SK-N-SH (cell line): ENCODE measurements around the gene ENKUR. TPM values are rescaled to one million over a fixed set of nuclear protein-coding genes. Genes with fewer than 3 reads are reported as not detected.

Source experiments
- CTCF ChIA-PET: fragments of 300-600, 350-600 bp; formaldehyde crosslinking; extraction: SDS; loops from one replicate; lab custom pipeline; 2021; lab: Yijun Ruan, JAX
- POLR2A ChIA-PET: fragments of 350-600 bp; sonication (Branson Sonifier 250); formaldehyde crosslinking; extraction: SDS; loops from one replicate; lab custom pipeline; 2020; ENCODE audit warnings: antibody characterized with exemption, inconsistent platforms; lab: Yijun Ruan, JAX
- DNase-seq: peaks from one replicate; pipeline ENCODE4 v3.0.0; 2012
- H2AFZ ChIP-seq: fragments of 200-600 bp; sonication (generic); 2 replicates; pipeline ENCODE4 v1.8.1; 2016; ENCODE audit warnings: antibody characterized with exemption, mild to moderate bottlenecking, low read depth
- H3F3A ChIP-seq: fragments of 200-600 bp; sonication (generic); replicated peaks from 2 replicates; pipeline ENCODE3; 2016; ENCODE audit warnings: antibody characterized with exemption, mild to moderate bottlenecking; ENCODE audit not compliant: insufficient read depth
- H3K27ac ChIP-seq, 2 experiments: fragments of 200-500 bp in 1 of 2; fragments of 200-600 bp in 1 of 2; sonication (Bioruptor generic) in 1 of 2; sonication (generic), shearing (Covaris generic) in 1 of 2; 2 replicates each; pipeline versions ENCODE4 v1.5.1 to v1.6.1; 2014 to 2016; ENCODE audit warnings: low read depth in 2 of 2, inconsistent platforms in 1 of 2, low read length in 1 of 2, mild to moderate bottlenecking in 1 of 2, mixed read lengths in 1 of 2
- H3K27me3 ChIP-seq: fragments of 200-600 bp; sonication (generic), shearing (Covaris generic); 2 replicates; pipeline ENCODE4 v1.6.1; 2016; ENCODE audit warnings: mixed run types; ENCODE audit not compliant: insufficient read depth
- H3K36me3 ChIP-seq, 2 experiments: fragments of 200-500 bp in 1 of 2; fragments of 200-600 bp in 1 of 2; sonication (Bioruptor generic) in 1 of 2; sonication (generic) in 1 of 2; replicated peaks in 1 of 2; 2 replicates each; pipeline versions ENCODE3 to v1.5.1; 2014 to 2016; ENCODE audit warnings: low read length in 1 of 2, mild to moderate bottlenecking in 1 of 2; ENCODE audit not compliant: insufficient read depth in 2 of 2, control insufficient read depth in 1 of 2
- H3K4me1 ChIP-seq, 2 experiments: fragments of 200-500 bp in 1 of 2; fragments of 200-600 bp in 1 of 2; sonication (Bioruptor generic) in 1 of 2; sonication (generic), shearing (Covaris generic) in 1 of 2; 2 replicates each; pipeline versions ENCODE4 v1.5.1 to v1.6.1; 2014 to 2016; ENCODE audit warnings: low read depth in 1 of 2, low read length in 1 of 2, mixed run types in 1 of 2; ENCODE audit not compliant: insufficient read depth in 2 of 2, control insufficient read depth in 1 of 2
- H3K4me2 ChIP-seq: fragments of 200-600 bp; sonication (generic), shearing (Covaris generic); 2 replicates; pipeline ENCODE4 v1.6.1; 2017; ENCODE audit warnings: mixed run types
- H3K4me3 ChIP-seq, 2 experiments: fragments of 200-500 bp in 1 of 2; fragments of 200-600 bp in 1 of 2; sonication (Bioruptor generic) in 1 of 2; sonication (generic), shearing (Covaris generic) in 1 of 2; 2 replicates each; pipeline versions ENCODE4 v1.5.1 to v1.8.1; 2014 to 2016; ENCODE audit warnings: low read depth in 2 of 2, inconsistent platforms in 1 of 2, low read length in 1 of 2, mild to moderate bottlenecking in 1 of 2, mixed read lengths in 1 of 2, moderate library complexity in 1 of 2
- H3K79me2 ChIP-seq: fragments of 200-600 bp; sonication (generic); 2 replicates; pipeline ENCODE4 v1.8.1; 2017; ENCODE audit warnings: mild to moderate bottlenecking; ENCODE audit not compliant: insufficient read depth
- H3K9ac ChIP-seq: fragments of 200-600 bp; sonication (generic); 2 replicates; pipeline ENCODE4 v1.6.1; 2017; ENCODE audit warnings: mixed run types
- H3K9me2 ChIP-seq: fragments of 200-600 bp; sonication (generic); 2 replicates; pipeline ENCODE4 v1.6.1; 2017; ENCODE audit warnings: mixed run types
- H3K9me3 ChIP-seq: fragments of 200-600 bp; sonication (generic); 2 replicates; pipeline ENCODE4 v1.6.1; 2017; ENCODE audit warnings: mixed run types, mild to moderate bottlenecking, moderate library complexity
- H4K20me1 ChIP-seq: fragments of 200-600 bp; sonication (generic); 2 replicates; pipeline ENCODE4 v1.6.1; 2017; ENCODE audit warnings: mild to moderate bottlenecking, mixed run types; ENCODE audit not compliant: insufficient read depth
- ELF1 ChIP-seq: IDR thresholded peaks from 2 replicates; pipeline ENCODE4 v1.4.0; 2012
- GATA2 ChIP-seq: sonication (generic); formaldehyde crosslinking; IDR thresholded peaks from 2 replicates; pipeline ENCODE4 v1.5.0; 2020; ENCODE audit warnings: mild to moderate bottlenecking, missing genetic modification reagents
- MXI1 ChIP-seq: IDR thresholded peaks from 2 replicates; pipeline ENCODE4 v1.6.1; 2012; ENCODE audit warnings: mild to moderate bottlenecking, low read depth, low read length, improper control_type of control experiment
- POLR2AphosphoS5 ChIP-seq: IDR thresholded peaks from 2 replicates; pipeline ENCODE4 v1.6.1; 2012; ENCODE audit warnings: low read depth, low read length
- RAD21 ChIP-seq: IDR thresholded peaks from 2 replicates; pipeline ENCODE4 v1.6.1; 2012; ENCODE audit warnings: mild to moderate bottlenecking, low read length
- REST ChIP-seq: IDR thresholded peaks from 2 replicates; pipeline ENCODE4 v1.6.1; 2012; ENCODE audit warnings: mild to moderate bottlenecking, low read depth, low read length, moderate library complexity
- RXRA ChIP-seq: IDR thresholded peaks from 2 replicates; pipeline ENCODE4 v1.4.0; 2012; ENCODE audit warnings: low read depth, mild to moderate bottlenecking, borderline replicate concordance
- WGBS: methylation state at CpG from one replicate; pipeline ENCODE4 v1.1.6; 2017; ENCODE audit warnings: low lambda C conversion rate; 5-methylcytosine and 5-hydroxymethylcytosine counted together
- polyA plus RNA-seq, 3 experiments: library from polyadenylated mRNA; depleted of rRNA; stranded (reverse); fragments of >200 nt; gene quantifications; 2 replicates each; pipeline ENCODE4 v1.2.3, GENCODE V29; 2012
- small RNA-seq, 7 experiments: library from RNA; depleted of rRNA; stranded (forward); fragments of <200 nt; gene quantifications; one replicate each; pipeline ENCODE3, GENCODE V24; 2012

ENKUR gene
- polyA plus RNA-seq, 1 of the 3 experiments (the other 2 are of a cell fraction): 0.13 TPM

GRCh38 chr10:24935504-24936292 is 80.3 kb downstream of the ENKUR start:
- POLR2A ChIA-PET: no interaction called here

More at GRCh38 chr10:24935504-24936292, 80.3 kb downstream of the ENKUR start:
- H3F3A ChIP-seq: no peaks in the 10 kb centered on the region
- H3K27me3 ChIP-seq: no peaks in the 10 kb centered on the region
- CTCF ChIA-PET: no interaction called here
- H3K9me2 ChIP-seq: no peaks in the 10 kb centered on the region
- 88% methylated on average over 8 of the region's 8 CpGs for WGBS
- H2AFZ ChIP-seq: no peak overlapping the region
- no peak overlapping the region for H3K4me3 ChIP-seq
- TF ChIP-seq POLR2AphosphoS5: no peak
- no peak for TF ChIP-seq GATA2 (CRISPR knock-in tag)
- TF ChIP-seq MXI1: no peak
- TF ChIP-seq REST: no peak
- no peak for TF ChIP-seq RXRA
- TF ChIP-seq ELF1: no peak
- TF ChIP-seq RAD21: no peak
- H3K27ac ChIP-seq: no peak overlapping the region
- H3K4me2 ChIP-seq: no peak overlapping the region
- H3K36me3 ChIP-seq: no peaks in the 10 kb centered on the region
- H3K9ac ChIP-seq: no peak overlapping the region
- no peaks in the 10 kb centered on the region for H3K4me1 ChIP-seq
- H3K9me3 ChIP-seq: no peaks in the 10 kb centered on the region
- no peaks in the 10 kb centered on the region for H3K79me2 ChIP-seq
- no peak for DNase-seq
- no peaks in the 10 kb centered on the region for H4K20me1 ChIP-seq

Small RNA genes within 50 kb of the gene (small RNA-seq; reads per million reads assigned to genes)
- gene AL512598.1: 0 reads per million in 7 experiments

Other genes starting within 250 kb of the ENKUR start
- gene PRTFDC1, start 63.6 kb downstream of the ENKUR start, polyA plus RNA-seq (2012; rRNA removed): 6.6 and 8.1 TPM in 2 replicates
- 1.3 and 1.9 TPM in 2 replicates for gene THNSL1, start 454 bp upstream of the ENKUR start, polyA plus RNA-seq (2012; rRNA removed)
- gene GPR158, start 158.8 kb upstream of the ENKUR start, polyA plus RNA-seq (2012; rRNA removed): not detected in 2 replicates